Urinary bladder (tissue), 4 donors: ENCODE results near the gene LMNA. TPM values are rescaled to one million over a fixed set of nuclear protein-coding genes. Genes with fewer than 3 reads are reported as not detected.
"Not testable (repeated sequence)": the region's sequence is repeated elsewhere in the genome, so short reads cannot be mapped to it uniquely, and the experiment has no call there.

ENCODE experiments used
- DNase-seq: peaks from one replicate; pipeline ENCODE4 v3.0.0-alpha.2; 2015; ENCODE audit errors: extremely low spot score
- H3K27ac ChIP-seq: one replicate; pipeline ENCODE4 v1.5.1; 2013; ENCODE audit warnings: low read depth, mild to moderate bottlenecking, moderate library complexity
- H3K36me3 ChIP-seq: one replicate; pipeline ENCODE4 v1.6.1; 2013; ENCODE audit warnings: mild to moderate bottlenecking, moderate library complexity; ENCODE audit not compliant: insufficient read depth
- H3K4me1 ChIP-seq: one replicate; pipeline ENCODE4 v1.6.1; 2013; ENCODE audit warnings: mild to moderate bottlenecking, moderate library complexity; ENCODE audit not compliant: insufficient read depth
- H3K4me3 ChIP-seq: one replicate; pipeline ENCODE4 v1.5.1; 2013; ENCODE audit warnings: low read depth, low read length
- WGBS: extraction: QIAGEN DNeasy Blood & Tissue Kit; methylation state at CpG from one replicate; pipeline ENCODE4 v1.1.7; 2013; 5-methylcytosine and 5-hydroxymethylcytosine counted together
- polyA plus RNA-seq: library from polyadenylated mRNA; stranded (reverse); fragments of 200-250 nt; gene quantifications from one replicate; pipeline ENCODE4 v1.2.3, GENCODE V29; 2013
- total RNA-seq: library from RNA; depleted of rRNA; stranded (reverse); fragments of >200 nt; gene quantifications from one replicate; pipeline ENCODE4 v1.2.3, GENCODE V29; 2014
- donor health status: healthy with polysubstance abuse.
- donor health status: healthy.

LMNA gene
- total and polyA plus RNA-seq, 2 donors = 224 to 306 TPM

DNA sequence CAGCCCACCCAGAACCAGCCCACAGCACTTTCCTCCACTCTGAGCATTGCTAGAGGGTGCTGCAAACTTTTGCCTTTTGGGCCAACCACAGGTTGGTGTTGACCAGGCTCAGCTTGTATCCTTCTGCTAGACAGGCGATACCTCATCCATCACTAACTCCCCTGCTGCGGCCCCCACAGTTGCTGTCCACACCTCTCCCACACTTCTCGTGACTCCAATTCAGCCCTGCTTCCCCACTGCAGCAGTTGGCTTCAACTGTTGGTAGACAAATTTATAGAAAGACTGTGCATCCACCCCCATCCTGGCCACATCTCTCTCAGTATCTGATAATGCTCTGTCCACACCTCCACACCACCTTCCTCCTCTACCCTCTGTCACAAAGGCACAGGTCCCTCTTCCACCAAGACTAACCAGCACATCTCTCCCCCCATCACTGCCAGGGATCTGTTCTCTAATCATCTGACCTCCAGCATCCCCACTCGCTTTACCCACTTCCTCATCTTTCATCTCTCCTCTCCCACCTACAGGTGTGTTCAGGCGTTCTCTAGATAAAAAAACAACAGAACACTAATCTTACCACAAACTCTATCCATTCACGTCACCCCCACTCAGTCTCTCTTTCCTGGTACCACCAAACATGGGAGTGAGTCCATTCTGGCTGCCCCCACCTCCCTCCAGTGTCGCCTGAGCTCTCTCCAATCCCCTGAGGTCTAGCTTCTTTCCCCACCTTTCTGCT, 63.6 kb downstream of the LMNA start:
- no peak for DNase-seq
- WGBS = 79% methylated on average over 7 of the region's 7 CpGs
- Histone ChIP-seq H3K36me3 (no peaks in the 10 kb centered on the region), H3K4me1 (no peaks in the 10 kb centered on the region), H3K27ac (no peak overlapping the region), H3K4me3 (no peak overlapping the region)

- 96% methylated on average over 3 of the region's 3 CpGs for WGBS
- Histone ChIP-seq H3K4me3 (no peak overlapping the region), H3K4me1 (no peaks in the 10 kb centered on the region), H3K36me3 (no peaks in the 10 kb centered on the region), H3K27ac (no peak overlapping the region)
- no peak for DNase-seq
These were observed 66.0 kb downstream of the LMNA start for GRCh38 chr1:156180471-156180870.

- not testable (repeated sequence) for H3K27ac ChIP-seq, H3K4me3 ChIP-seq, H3K36me3 ChIP-seq, DNase-seq, H3K4me1 ChIP-seq
- WGBS = 31% methylated on average over 8 of the region's 8 CpGs
These were observed 66.9 kb downstream of the LMNA start for GRCh38 chr1:156181391-156181924.

- H3K4me3 ChIP-seq, H3K4me1 ChIP-seq, H3K36me3 ChIP-seq, H3K27ac ChIP-seq, DNase-seq: not testable (repeated sequence)
- 79% methylated on average over 12 of the region's 12 CpGs for WGBS
These were observed 67.7 kb downstream of the LMNA start for GRCh38 chr1:156182010-156182779.

DNA sequence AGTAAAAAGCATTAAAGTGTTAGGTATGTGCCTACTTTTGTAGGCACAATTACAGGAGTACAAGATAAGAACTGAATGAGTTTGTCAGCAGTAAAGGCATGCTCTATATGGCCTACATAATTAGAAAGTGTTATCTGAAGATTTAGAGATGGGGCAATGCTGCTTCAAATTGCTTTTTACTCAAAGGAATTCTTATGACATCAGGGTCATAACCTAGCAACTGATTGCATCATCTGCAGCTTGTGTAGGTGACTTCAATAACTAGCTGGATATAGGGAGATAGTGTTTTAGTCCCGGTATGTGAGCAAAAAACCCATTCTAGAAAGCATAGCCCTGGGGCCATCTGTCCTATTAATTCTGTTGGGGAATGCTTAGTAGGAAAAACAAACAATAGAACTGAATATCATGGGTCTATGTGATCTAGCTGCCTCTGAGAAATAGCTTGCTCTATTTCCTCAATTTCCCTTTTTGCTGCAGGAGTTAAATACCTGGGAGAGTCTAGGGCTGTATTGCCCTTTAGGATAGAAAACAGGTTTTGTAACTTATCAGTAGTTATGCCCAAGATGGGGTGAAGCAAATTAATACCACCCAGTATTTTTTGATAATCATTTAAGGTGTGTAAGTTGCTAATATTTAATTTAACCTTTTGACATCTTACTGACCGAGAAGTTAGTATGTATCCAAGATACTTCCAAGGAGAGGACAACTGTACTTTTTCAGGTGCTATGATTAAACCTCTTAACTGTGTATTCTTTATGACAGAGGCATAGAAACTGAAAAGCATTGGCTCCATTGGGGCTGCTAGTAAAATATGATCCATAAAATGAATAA, 72.1 kb downstream of the LMNA start:
- not testable (repeated sequence) for DNase-seq, H3K4me1 ChIP-seq, H3K4me3 ChIP-seq, H3K36me3 ChIP-seq, H3K27ac ChIP-seq
- 90% methylated on average over 2 of the region's 2 CpGs for WGBS

Other genes starting within 250 kb of the LMNA start
- 39.4 TPM for gene RIT1, start 203.4 kb upstream of the LMNA start, total RNA-seq
- 24.9 TPM for gene RIT1, start 203.4 kb upstream of the LMNA start, polyA plus RNA-seq
- 45.0 TPM for gene KHDC4, start 180.3 kb upstream of the LMNA start, total RNA-seq
- 24.4 TPM for gene KHDC4, start 180.3 kb upstream of the LMNA start, polyA plus RNA-seq
- not detected for gene RXFP4, start 173.1 kb upstream of the LMNA start, total RNA-seq
- 0.18 TPM for gene RXFP4, start 173.1 kb upstream of the LMNA start, polyA plus RNA-seq
- 63.3 TPM for gene ARHGEF2, start 136.2 kb upstream of the LMNA start, total RNA-seq
- 40.5 TPM for gene ARHGEF2, start 136.2 kb upstream of the LMNA start, polyA plus RNA-seq
- gene SSR2, start 93.8 kb upstream of the LMNA start, total RNA-seq = 213 TPM
- gene SSR2, start 93.8 kb upstream of the LMNA start, polyA plus RNA-seq = 252 TPM
- gene UBQLN4, start 60.9 kb upstream of the LMNA start, total RNA-seq = 13.2 TPM
- gene UBQLN4, start 60.9 kb upstream of the LMNA start, polyA plus RNA-seq = 30.3 TPM
- 28.9 TPM for gene LAMTOR2, start 59.9 kb upstream of the LMNA start, total RNA-seq
- gene LAMTOR2, start 59.9 kb upstream of the LMNA start, polyA plus RNA-seq = 91.1 TPM
- 11.9 TPM for gene RAB25, start 53.6 kb upstream of the LMNA start, total RNA-seq
- 28.2 TPM for gene RAB25, start 53.6 kb upstream of the LMNA start, polyA plus RNA-seq
- gene MEX3A, start 32.2 kb upstream of the LMNA start, total RNA-seq = 7.2 TPM
- 0.76 TPM for gene MEX3A, start 32.2 kb upstream of the LMNA start, polyA plus RNA-seq
- gene SEMA4A, start 38.9 kb downstream of the LMNA start, total RNA-seq = 7.3 TPM
- gene SEMA4A, start 38.9 kb downstream of the LMNA start, polyA plus RNA-seq = 7.0 TPM
- 5.7 TPM for gene SLC25A44, start 79.4 kb downstream of the LMNA start, total RNA-seq
- 13.9 TPM for gene SLC25A44, start 79.4 kb downstream of the LMNA start, polyA plus RNA-seq
- 36.9 TPM for gene PMF1, start 98.3 kb downstream of the LMNA start, total RNA-seq
- gene PMF1, start 98.3 kb downstream of the LMNA start, polyA plus RNA-seq = 65.6 TPM
- 0.42 TPM for gene BGLAP, start 127.5 kb downstream of the LMNA start, total RNA-seq
- 0.68 TPM for gene BGLAP, start 127.5 kb downstream of the LMNA start, polyA plus RNA-seq
- 0.79 TPM for gene PAQR6, start 133.3 kb downstream of the LMNA start, total RNA-seq
- 1.5 TPM for gene PAQR6, start 133.3 kb downstream of the LMNA start, polyA plus RNA-seq
- 33.3 TPM for gene SMG5, start 168.1 kb downstream of the LMNA start, total RNA-seq
- 47.3 TPM for gene SMG5, start 168.1 kb downstream of the LMNA start, polyA plus RNA-seq
- gene TMEM79, start 169.6 kb downstream of the LMNA start, total RNA-seq = 3.2 TPM
- gene TMEM79, start 169.6 kb downstream of the LMNA start, polyA plus RNA-seq = 6.3 TPM
- gene GLMP, start 181.0 kb downstream of the LMNA start, total RNA-seq = 25.9 TPM
- 41.3 TPM for gene GLMP, start 181.0 kb downstream of the LMNA start, polyA plus RNA-seq
- not detected for gene VHLL, start 184.6 kb downstream of the LMNA start, total RNA-seq
- not detected for gene VHLL, start 184.6 kb downstream of the LMNA start, polyA plus RNA-seq
- 169 TPM for gene CCT3, start 223.6 kb downstream of the LMNA start, total RNA-seq
- 178 TPM for gene CCT3, start 223.6 kb downstream of the LMNA start, polyA plus RNA-seq
- gene TSACC, start 223.8 kb downstream of the LMNA start, total RNA-seq = not detected
- gene TSACC, start 223.8 kb downstream of the LMNA start, polyA plus RNA-seq = 0.28 TPM